Measurements from ENCODE around the gene TBK1. TPM values are rescaled to one million over a fixed set of nuclear protein-coding genes. Genes with fewer than 3 reads are reported as not detected.

Gene TBK1
- total RNA-seq, 1 donor, result 36.2 TPM

DNA sequence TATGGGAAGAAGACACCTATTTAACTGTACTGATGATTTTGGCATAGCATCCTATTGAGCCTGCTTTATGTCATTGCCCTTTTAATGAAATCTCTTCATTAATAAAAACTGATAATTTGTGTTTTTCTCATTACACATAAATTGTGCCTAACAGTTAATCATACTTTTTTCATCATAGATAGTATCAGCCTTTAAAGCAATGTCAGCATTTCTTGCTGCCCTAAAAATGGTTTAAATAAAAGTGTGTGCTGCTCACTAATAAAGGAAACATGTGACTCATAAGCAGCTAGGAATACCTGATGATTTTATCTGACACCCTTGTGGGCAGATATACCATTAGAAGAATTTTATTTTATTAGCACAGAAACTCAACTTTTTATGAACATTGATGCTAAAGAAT is 26.7 kb downstream of the TBK1 start:
- Histone ChIP-seq H3K27ac (ENCODE audit: low read depth, low read length) (no peak overlapping the region), H3K27me3 (ENCODE audit: insufficient read depth, low read length) (no peaks in the 10 kb centered on the region), H3K9me3 (ENCODE audit: low read depth, low read length) (no peaks in the 10 kb centered on the region), H3K79me2 (ENCODE audit: insufficient read depth, low read length) (peaks cover 43% of the 10 kb centered on the region), H3K36me3 (ENCODE audit: insufficient read depth, low read length) (peaks cover 46% of the 10 kb centered on the region), H3K4me2 (ENCODE audit: insufficient read depth, low read length) (no peak overlapping the region), H3K4me3 (ENCODE audit: insufficient read depth, low read length) (no peak overlapping the region), H2AFZ (ENCODE audit: low read length) (no peak overlapping the region), H3K4me1 (ENCODE audit: insufficient read depth, low read length) (no peaks in the 10 kb centered on the region), H4K20me1 (ENCODE audit: insufficient read depth, low read length) (peaks cover 5% of the 10 kb centered on the region)
- DNase-seq (ENCODE audit: insufficient read length, low spot score, missing footprints), result no peak
- TF ChIP-seq, protein P1, sequence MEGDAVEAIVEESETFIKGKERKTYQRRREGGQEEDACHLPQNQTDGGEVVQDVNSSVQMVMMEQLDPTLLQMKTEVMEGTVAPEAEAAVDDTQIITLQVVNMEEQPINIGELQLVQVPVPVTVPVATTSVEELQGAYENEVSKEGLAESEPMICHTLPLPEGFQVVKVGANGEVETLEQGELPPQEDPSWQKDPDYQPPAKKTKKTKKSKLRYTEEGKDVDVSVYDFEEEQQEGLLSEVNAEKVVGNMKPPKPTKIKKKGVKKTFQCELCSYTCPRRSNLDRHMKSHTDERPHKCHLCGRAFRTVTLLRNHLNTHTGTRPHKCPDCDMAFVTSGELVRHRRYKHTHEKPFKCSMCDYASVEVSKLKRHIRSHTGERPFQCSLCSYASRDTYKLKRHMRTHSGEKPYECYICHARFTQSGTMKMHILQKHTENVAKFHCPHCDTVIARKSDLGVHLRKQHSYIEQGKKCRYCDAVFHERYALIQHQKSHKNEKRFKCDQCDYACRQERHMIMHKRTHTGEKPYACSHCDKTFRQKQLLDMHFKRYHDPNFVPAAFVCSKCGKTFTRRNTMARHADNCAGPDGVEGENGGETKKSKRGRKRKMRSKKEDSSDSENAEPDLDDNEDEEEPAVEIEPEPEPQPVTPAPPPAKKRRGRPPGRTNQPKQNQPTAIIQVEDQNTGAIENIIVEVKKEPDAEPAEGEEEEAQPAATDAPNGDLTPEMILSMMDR (IDR thresholded peaks at IDR 0.05; ENCODE audit: extremely low read depth, low read depth, low read length), result no peak

DNA sequence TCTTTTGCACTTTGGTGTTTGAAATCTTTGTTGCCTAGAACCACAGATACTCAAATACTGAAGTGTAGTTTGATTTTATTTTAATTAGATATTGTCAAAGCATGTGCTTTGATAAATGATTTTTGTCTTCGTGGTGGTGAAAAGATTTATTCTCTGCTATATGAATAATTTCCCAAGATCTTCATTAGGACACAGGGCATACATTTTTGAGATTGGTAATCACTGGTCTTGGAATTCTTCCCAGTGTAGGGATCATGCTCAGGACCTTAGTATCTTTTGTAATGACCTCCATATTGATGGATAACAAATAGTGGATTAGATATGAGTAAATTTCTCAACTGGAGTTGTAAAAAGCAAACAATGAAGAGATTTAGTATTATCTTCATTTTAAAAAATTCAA is 28.2 kb downstream of the TBK1 start:
- Histone ChIP-seq H3K4me3 (ENCODE audit: insufficient read depth, low read length) (no peak overlapping the region), H3K9me3 (ENCODE audit: low read depth, low read length) (no peaks in the 10 kb centered on the region), H3K4me1 (ENCODE audit: insufficient read depth, low read length) (no peaks in the 10 kb centered on the region), H3K36me3 (ENCODE audit: insufficient read depth, low read length) (peaks cover 38% of the 10 kb centered on the region), H3K4me2 (ENCODE audit: insufficient read depth, low read length) (no peak overlapping the region), H3K27ac (ENCODE audit: low read depth, low read length) (no peak overlapping the region), H3K79me2 (ENCODE audit: insufficient read depth, low read length) (peaks cover 32% of the 10 kb centered on the region), H3K27me3 (ENCODE audit: insufficient read depth, low read length) (no peaks in the 10 kb centered on the region), H4K20me1 (ENCODE audit: insufficient read depth, low read length) (peaks cover 5% of the 10 kb centered on the region), H2AFZ (ENCODE audit: low read length) (no peak overlapping the region)
- TF ChIP-seq, protein P1 (IDR thresholded peaks at IDR 0.05; ENCODE audit: extremely low read depth, low read depth, low read length), result no peak
- peak; percentile 10 for DNase-seq (ENCODE audit: insufficient read length, low spot score, missing footprints)

DNA sequence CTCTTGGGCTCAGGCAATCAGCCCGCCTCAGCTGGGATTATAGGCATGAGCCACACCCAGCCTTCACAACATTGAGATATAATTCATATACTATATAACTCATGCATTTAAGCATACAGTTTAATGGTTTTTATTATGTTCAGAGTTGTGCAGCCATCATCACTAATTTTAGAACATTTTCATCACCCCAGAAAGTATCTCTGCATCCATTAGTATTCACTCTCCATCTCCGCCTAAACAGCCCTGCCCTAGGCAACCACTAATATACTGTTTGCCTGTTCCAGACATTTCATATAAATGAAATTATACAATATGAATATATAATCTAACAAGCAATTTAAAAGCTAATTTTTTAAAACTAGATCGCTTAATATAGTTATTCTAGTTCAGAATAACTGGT is 34.7 kb downstream of the TBK1 start:
- Histone ChIP-seq H3K79me2 (ENCODE audit: insufficient read depth, low read length) (no peaks in the 10 kb centered on the region), H2AFZ (ENCODE audit: low read length) (no peak overlapping the region), H3K9me3 (ENCODE audit: low read depth, low read length) (no peaks in the 10 kb centered on the region), H3K4me2 (ENCODE audit: insufficient read depth, low read length) (no peak overlapping the region), H3K27me3 (ENCODE audit: insufficient read depth, low read length) (no peaks in the 10 kb centered on the region), H3K4me1 (ENCODE audit: insufficient read depth, low read length) (no peaks in the 10 kb centered on the region), H3K27ac (ENCODE audit: low read depth, low read length) (no peak overlapping the region), H4K20me1 (ENCODE audit: insufficient read depth, low read length) (no peaks in the 10 kb centered on the region), H3K36me3 (ENCODE audit: insufficient read depth, low read length) (peaks cover 67% of the 10 kb centered on the region), H3K4me3 (ENCODE audit: insufficient read depth, low read length) (no peak overlapping the region)
- DNase-seq (ENCODE audit: insufficient read length, low spot score, missing footprints), result no peak
- TF ChIP-seq, protein P1 (IDR thresholded peaks at IDR 0.05; ENCODE audit: extremely low read depth, low read depth, low read length), result no peak

DNA sequence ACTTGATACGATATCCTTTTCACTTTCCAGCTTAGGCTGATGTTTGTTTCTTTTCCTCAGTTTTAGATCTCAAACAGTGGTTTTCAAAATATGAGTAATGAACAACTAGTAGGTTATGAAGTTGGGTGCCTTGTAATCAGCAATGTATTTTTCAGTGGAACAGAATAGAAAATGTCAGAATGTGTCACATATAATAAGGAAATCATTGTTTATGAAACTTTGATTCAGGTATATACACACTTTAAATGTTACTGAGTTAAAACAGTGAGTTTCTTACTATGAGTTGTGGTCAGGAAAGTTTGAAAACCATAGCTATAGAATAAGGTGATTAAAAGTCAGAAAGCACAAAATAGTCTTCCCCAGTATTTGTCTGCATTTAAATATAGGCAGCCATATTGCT is 39.8 kb downstream of the TBK1 start:
- Histone ChIP-seq H4K20me1 (ENCODE audit: insufficient read depth, low read length) (peaks cover 2% of the 10 kb centered on the region), H3K4me1 (ENCODE audit: insufficient read depth, low read length) (no peaks in the 10 kb centered on the region), H3K9me3 (ENCODE audit: low read depth, low read length) (no peaks in the 10 kb centered on the region), H2AFZ (ENCODE audit: low read length) (no peak overlapping the region), H3K4me3 (ENCODE audit: insufficient read depth, low read length) (no peak overlapping the region), H3K27me3 (ENCODE audit: insufficient read depth, low read length) (no peaks in the 10 kb centered on the region), H3K36me3 (ENCODE audit: insufficient read depth, low read length) (peaks cover 67% of the 10 kb centered on the region), H3K27ac (ENCODE audit: low read depth, low read length) (no peak overlapping the region), H3K4me2 (ENCODE audit: insufficient read depth, low read length) (no peak overlapping the region), H3K79me2 (ENCODE audit: insufficient read depth, low read length) (no peaks in the 10 kb centered on the region)
- TF ChIP-seq, protein P1 (IDR thresholded peaks at IDR 0.05; ENCODE audit: extremely low read depth, low read depth, low read length), result no peak
- DNase-seq (ENCODE audit: insufficient read length, low spot score, missing footprints), result no peak

Measured in osteoblast (primary cell).